Erythroblast (primary cell): Measurements from ENCODE around the gene DNER.

Experiments
- GATA1 ChIP-seq: IDR thresholded peaks from 2 replicates; pipeline ENCODE4 v1.6.1; 2011; ENCODE audit warnings: low read depth, mild to moderate bottlenecking, control low read depth, low read length, moderate library complexity
- POLR2A ChIP-seq: IDR thresholded peaks from 2 replicates; pipeline ENCODE4 v1.6.1; 2011; ENCODE audit warnings: mild to moderate bottlenecking, low read length

DNA sequence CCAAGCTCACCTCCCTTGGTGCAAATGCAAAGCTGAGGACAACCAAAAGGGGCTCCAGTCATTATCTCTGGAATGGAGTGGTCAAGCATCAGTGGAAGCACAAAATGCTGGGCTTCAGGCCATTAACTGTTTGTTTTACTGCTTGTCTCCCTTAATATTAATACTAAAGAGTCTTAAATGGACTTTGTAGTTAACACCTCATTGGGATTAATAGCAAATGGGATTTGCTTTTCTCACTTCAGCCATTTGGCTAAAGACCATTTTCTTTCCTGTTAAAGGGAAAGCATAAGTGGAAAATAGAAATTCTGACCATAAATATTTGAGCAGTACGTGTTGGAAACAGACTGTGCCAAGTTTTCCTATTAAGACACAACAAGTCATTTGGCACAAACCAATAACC, 154.4 kb downstream of the DNER start:
- TF ChIP-seq POLR2A, result no peak
- no peak for TF ChIP-seq GATA1
